H1 (cell line): Measurements from ENCODE around the gene C19orf85. TPM values are rescaled to one million over a fixed set of nuclear protein-coding genes. Genes with fewer than 3 reads are reported as not detected.

Source experiments
- CHD1 ChIP-seq: IDR thresholded peaks from 2 replicates; pipeline ENCODE4 v1.6.1; 2012; ENCODE audit warnings: low read depth, low read length, improper control_type of control experiment
- CREB1 ChIP-seq: IDR thresholded peaks from 2 replicates; pipeline ENCODE4 v1.6.1; 2012; ENCODE audit warnings: inconsistent platforms
- EGR1 ChIP-seq: IDR thresholded peaks from 2 replicates; pipeline ENCODE4 v1.6.1; 2011; ENCODE audit warnings: low read depth, low read length, borderline replicate concordance
- KDM1A ChIP-seq: fragments of 200-600, 300-600 bp; sonication (generic); IDR thresholded peaks from 2 replicates; pipeline ENCODE4 v1.7.1; 2016; ENCODE audit warnings: mild to moderate bottlenecking, low read length, borderline replicate concordance
- KDM5A ChIP-seq: fragments of 200-600 bp; IDR thresholded peaks from 2 replicates; pipeline ENCODE4 v1.7.1; 2012; ENCODE audit warnings: mild to moderate bottlenecking, low read length, inconsistent platforms, mixed read lengths
- NRF1 ChIP-seq: IDR thresholded peaks from 2 replicates; pipeline ENCODE4 v1.6.1; 2011; ENCODE audit warnings: mild to moderate bottlenecking, low read depth, low read length, improper control_type of control experiment
- POLR2A ChIP-seq, 2 experiments: IDR thresholded peaks; 1 replicate in 1 of 2; 2 replicates in 1 of 2; pipeline ENCODE4 v1.6.1; 2011; ENCODE audit warnings: low read depth in 2 of 2, low read length in 2 of 2, mild to moderate bottlenecking in 2 of 2; ENCODE audit errors: control extremely low read depth in 1 of 2
- SAP30 ChIP-seq: fragments of 300-600 bp; sonication (generic); IDR thresholded peaks from 2 replicates; pipeline ENCODE4 v1.7.1; 2012; ENCODE audit warnings: low read length, moderate library complexity, mild to moderate bottlenecking, inconsistent platforms; ENCODE audit not compliant: insufficient read depth, insufficient replicate concordance
- SP1 ChIP-seq: IDR thresholded peaks from 2 replicates; pipeline ENCODE4 v1.6.1; 2011; ENCODE audit warnings: low read depth, low read length
- SP4 ChIP-seq: IDR thresholded peaks from 2 replicates; pipeline ENCODE4 v1.6.1; 2012; ENCODE audit warnings: low read length, inconsistent platforms
- TAF1 ChIP-seq: IDR thresholded peaks from 2 replicates; pipeline ENCODE4 v1.6.1; 2011; ENCODE audit warnings: mild to moderate bottlenecking, low read depth, low read length
- TEAD4 ChIP-seq: IDR thresholded peaks from 2 replicates; pipeline ENCODE4 v1.6.1; 2012; ENCODE audit warnings: low read depth, low read length, inconsistent platforms, mixed read lengths
- polyA plus RNA-seq, 7 experiments: library from polyadenylated mRNA; depleted of rRNA in 3 of 7; stranded (reverse) in 5 of 7; unstranded in 2 of 7; fragments of >200 nt in 5 of 7; fragments of 200-250 nt in 2 of 7; gene quantifications; 1 replicate in 5 of 7; 2 replicates in 1 of 7; 4 replicates in 1 of 7; pipeline versions ENCODE4 v1.2.1 to v1.2.3, GENCODE V29; 2011 to 2013; ENCODE audit warnings: missing spikeins in 2 of 7, mixed read lengths in 2 of 7
- total RNA-seq: library from RNA; stranded (reverse); fragmentation: NEBNext Ultra II Directional; extraction: Animal tissue kit (Norgen Biotek cat#: 25700); gene quantifications from 2 replicates; pipeline ENCODE4 v1.2.1, GENCODE V29; 2021
- TF ChIP-seq, protein P1 (sequence below): fragments of 300-600 bp; sonication (generic); IDR thresholded peaks from 2 replicates; pipeline ENCODE4 v1.7.1; 2012; ENCODE audit warnings: low read length, moderate library complexity, mild to moderate bottlenecking, inconsistent platforms; ENCODE audit not compliant: insufficient replicate concordance

The C19orf85 gene
- total and polyA plus RNA-seq, 2 of the 8 experiments (the other 6 are each of a cell fraction or from before 2014, with no cell fraction given), result 2.2 to 3.2 TPM

DNA sequence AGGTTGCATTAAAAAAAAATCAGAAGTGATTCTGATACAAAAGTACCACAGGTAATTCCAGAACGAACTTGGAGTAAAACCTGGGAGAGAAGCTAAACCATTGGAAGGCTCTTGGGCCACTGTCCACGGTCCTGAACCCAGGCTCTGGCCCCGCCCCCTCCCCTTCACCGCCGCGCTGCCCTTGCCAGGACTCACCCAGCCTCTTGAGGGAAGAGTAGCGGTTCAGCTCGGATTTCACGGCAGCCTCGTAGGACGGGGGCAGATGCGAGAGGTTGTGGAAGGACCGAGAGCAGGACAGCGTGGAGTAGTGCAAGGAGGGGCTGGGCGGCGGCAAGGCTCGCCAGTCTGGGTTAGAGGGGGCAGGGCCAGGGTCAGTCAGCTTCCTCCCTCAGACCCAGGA lies 27.1 kb downstream of the C19orf85 start (continued):
- TF ChIP-seq, protein P1, sequence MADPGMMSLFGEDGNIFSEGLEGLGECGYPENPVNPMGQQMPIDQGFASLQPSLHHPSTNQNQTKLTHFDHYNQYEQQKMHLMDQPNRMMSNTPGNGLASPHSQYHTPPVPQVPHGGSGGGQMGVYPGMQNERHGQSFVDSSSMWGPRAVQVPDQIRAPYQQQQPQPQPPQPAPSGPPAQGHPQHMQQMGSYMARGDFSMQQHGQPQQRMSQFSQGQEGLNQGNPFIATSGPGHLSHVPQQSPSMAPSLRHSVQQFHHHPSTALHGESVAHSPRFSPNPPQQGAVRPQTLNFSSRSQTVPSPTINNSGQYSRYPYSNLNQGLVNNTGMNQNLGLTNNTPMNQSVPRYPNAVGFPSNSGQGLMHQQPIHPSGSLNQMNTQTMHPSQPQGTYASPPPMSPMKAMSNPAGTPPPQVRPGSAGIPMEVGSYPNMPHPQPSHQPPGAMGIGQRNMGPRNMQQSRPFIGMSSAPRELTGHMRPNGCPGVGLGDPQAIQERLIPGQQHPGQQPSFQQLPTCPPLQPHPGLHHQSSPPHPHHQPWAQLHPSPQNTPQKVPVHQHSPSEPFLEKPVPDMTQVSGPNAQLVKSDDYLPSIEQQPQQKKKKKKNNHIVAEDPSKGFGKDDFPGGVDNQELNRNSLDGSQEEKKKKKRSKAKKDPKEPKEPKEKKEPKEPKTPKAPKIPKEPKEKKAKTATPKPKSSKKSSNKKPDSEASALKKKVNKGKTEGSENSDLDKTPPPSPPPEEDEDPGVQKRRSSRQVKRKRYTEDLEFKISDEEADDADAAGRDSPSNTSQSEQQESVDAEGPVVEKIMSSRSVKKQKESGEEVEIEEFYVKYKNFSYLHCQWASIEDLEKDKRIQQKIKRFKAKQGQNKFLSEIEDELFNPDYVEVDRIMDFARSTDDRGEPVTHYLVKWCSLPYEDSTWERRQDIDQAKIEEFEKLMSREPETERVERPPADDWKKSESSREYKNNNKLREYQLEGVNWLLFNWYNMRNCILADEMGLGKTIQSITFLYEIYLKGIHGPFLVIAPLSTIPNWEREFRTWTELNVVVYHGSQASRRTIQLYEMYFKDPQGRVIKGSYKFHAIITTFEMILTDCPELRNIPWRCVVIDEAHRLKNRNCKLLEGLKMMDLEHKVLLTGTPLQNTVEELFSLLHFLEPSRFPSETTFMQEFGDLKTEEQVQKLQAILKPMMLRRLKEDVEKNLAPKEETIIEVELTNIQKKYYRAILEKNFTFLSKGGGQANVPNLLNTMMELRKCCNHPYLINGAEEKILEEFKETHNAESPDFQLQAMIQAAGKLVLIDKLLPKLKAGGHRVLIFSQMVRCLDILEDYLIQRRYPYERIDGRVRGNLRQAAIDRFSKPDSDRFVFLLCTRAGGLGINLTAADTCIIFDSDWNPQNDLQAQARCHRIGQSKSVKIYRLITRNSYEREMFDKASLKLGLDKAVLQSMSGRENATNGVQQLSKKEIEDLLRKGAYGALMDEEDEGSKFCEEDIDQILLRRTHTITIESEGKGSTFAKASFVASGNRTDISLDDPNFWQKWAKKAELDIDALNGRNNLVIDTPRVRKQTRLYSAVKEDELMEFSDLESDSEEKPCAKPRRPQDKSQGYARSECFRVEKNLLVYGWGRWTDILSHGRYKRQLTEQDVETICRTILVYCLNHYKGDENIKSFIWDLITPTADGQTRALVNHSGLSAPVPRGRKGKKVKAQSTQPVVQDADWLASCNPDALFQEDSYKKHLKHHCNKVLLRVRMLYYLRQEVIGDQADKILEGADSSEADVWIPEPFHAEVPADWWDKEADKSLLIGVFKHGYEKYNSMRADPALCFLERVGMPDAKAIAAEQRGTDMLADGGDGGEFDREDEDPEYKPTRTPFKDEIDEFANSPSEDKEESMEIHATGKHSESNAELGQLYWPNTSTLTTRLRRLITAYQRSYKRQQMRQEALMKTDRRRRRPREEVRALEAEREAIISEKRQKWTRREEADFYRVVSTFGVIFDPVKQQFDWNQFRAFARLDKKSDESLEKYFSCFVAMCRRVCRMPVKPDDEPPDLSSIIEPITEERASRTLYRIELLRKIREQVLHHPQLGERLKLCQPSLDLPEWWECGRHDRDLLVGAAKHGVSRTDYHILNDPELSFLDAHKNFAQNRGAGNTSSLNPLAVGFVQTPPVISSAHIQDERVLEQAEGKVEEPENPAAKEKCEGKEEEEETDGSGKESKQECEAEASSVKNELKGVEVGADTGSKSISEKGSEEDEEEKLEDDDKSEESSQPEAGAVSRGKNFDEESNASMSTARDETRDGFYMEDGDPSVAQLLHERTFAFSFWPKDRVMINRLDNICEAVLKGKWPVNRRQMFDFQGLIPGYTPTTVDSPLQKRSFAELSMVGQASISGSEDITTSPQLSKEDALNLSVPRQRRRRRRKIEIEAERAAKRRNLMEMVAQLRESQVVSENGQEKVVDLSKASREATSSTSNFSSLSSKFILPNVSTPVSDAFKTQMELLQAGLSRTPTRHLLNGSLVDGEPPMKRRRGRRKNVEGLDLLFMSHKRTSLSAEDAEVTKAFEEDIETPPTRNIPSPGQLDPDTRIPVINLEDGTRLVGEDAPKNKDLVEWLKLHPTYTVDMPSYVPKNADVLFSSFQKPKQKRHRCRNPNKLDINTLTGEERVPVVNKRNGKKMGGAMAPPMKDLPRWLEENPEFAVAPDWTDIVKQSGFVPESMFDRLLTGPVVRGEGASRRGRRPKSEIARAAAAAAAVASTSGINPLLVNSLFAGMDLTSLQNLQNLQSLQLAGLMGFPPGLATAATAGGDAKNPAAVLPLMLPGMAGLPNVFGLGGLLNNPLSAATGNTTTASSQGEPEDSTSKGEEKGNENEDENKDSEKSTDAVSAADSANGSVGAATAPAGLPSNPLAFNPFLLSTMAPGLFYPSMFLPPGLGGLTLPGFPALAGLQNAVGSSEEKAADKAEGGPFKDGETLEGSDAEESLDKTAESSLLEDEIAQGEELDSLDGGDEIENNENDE, result no peak
- TF ChIP-seq EGR1 (no peak), TAF1 (no peak), SP4 (peak; percentile 60; the same call in 1 of the 2 replicates), SAP30 (no peak), CREB1 (0 out of 2 replicates have a peak, but pooled peaks have one; percentile 12), POLR2A (IDR thresholded peaks at IDR 0.05; ENCODE audit: control extremely low read depth in 1 of 2, low read depth in 2 of 2, low read length in 2 of 2) (no peak), SP1 (peak; percentile 75), CHD1 (no peak), KDM1A (no peak), NRF1 (no peak), TEAD4 (no peak), KDM5A (no peak)
